HL-60 (cell line): ENCODE data around the gene CRTC1.

Experiments used
- DNase-seq, 2 experiments: peaks; one replicate each; pipeline ENCODE4 v3.0.0-alpha.2; 2010 to 2020; ENCODE audit warnings: low read depth in 1 of 2, low spot score in 1 of 2
- H3K27ac ChIP-seq: fragments of 250-450 bp; sonication (Bioruptor Pico); replicated peaks from 2 replicates; pipeline ENCODE4 v1.5.1; 2020; ENCODE audit warnings: mild to moderate bottlenecking, moderate library complexity
- H3K27me3 ChIP-seq: fragments of 250-450 bp; sonication (Bioruptor Pico); 2 replicates; pipeline ENCODE4 v1.5.1; 2021; ENCODE audit warnings: mild to moderate bottlenecking, moderate library complexity; ENCODE audit not compliant: insufficient read depth, poor library complexity, severe bottlenecking
- H3K4me3 ChIP-seq: replicated peaks from 2 replicates; pipeline ENCODE4 v1.5.1; 2011; ENCODE audit warnings: mild to moderate bottlenecking, control low read depth, low read length; ENCODE audit not compliant: insufficient read depth
- GABPA ChIP-seq: IDR thresholded peaks from 2 replicates; pipeline ENCODE4 v1.6.1; 2012; ENCODE audit warnings: low read depth
- POLR2AphosphoS5 ChIP-seq: IDR thresholded peaks from 2 replicates; pipeline ENCODE4 v1.6.1; 2012; ENCODE audit warnings: low read depth
- REST ChIP-seq: IDR thresholded peaks from 2 replicates; pipeline ENCODE4 v1.6.1; 2012; ENCODE audit warnings: low read depth; ENCODE audit not compliant: insufficient replicate concordance
- SPI1 ChIP-seq: IDR thresholded peaks from 2 replicates; pipeline ENCODE4 v1.6.1; 2012; ENCODE audit warnings: low read depth, mild to moderate bottlenecking, borderline replicate concordance
- TF ChIP-seq, protein P1 (sequence below): IDR thresholded peaks from one replicate; pipeline ENCODE4 v1.5.1; 2011; ENCODE audit warnings: low read length, control low read depth, inconsistent platforms; ENCODE audit not compliant: insufficient read depth

CRTC1 gene

DNA sequence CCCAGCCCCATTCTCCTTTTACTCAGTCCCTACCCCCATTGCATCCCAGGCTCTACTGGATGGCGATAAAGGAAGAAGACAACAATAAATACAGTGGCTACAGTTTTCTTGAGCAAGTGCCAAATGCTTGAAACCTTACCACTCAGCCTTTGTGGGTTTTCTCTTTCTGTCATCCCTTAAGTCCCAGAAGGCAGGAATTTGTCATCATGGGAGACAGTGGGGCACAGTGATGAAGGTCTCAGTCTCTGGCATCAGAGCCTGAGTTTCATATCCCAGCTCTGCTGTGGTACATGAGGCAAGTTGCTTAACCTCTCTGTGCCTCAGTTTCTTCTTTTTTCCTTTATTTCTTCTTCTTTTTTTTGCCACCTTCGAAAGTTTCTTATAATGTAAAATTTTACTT lies 112.8 kb downstream of the CRTC1 start:
- H3K27me3 ChIP-seq = peaks cover 45% of the 10 kb centered on the region
- no peak overlapping the region for H3K4me3 ChIP-seq
- no peak for DNase-seq
- H3K27ac ChIP-seq = no peak overlapping the region
- no peak for TF ChIP-seq POLR2AphosphoS5
- no peak for TF ChIP-seq REST
- TF ChIP-seq, protein P1, sequence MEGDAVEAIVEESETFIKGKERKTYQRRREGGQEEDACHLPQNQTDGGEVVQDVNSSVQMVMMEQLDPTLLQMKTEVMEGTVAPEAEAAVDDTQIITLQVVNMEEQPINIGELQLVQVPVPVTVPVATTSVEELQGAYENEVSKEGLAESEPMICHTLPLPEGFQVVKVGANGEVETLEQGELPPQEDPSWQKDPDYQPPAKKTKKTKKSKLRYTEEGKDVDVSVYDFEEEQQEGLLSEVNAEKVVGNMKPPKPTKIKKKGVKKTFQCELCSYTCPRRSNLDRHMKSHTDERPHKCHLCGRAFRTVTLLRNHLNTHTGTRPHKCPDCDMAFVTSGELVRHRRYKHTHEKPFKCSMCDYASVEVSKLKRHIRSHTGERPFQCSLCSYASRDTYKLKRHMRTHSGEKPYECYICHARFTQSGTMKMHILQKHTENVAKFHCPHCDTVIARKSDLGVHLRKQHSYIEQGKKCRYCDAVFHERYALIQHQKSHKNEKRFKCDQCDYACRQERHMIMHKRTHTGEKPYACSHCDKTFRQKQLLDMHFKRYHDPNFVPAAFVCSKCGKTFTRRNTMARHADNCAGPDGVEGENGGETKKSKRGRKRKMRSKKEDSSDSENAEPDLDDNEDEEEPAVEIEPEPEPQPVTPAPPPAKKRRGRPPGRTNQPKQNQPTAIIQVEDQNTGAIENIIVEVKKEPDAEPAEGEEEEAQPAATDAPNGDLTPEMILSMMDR = no peak
- TF ChIP-seq SPI1 = no peak
- TF ChIP-seq GABPA = no peak

- Histone ChIP-seq H3K4me3 (no peak overlapping the region), H3K27me3 (peaks cover 32% of the 10 kb centered on the region), H3K27ac (no peak overlapping the region)
- no peak for DNase-seq
- TF ChIP-seq, protein P1 = no peak
- TF ChIP-seq POLR2AphosphoS5 = no peak
- TF ChIP-seq GABPA = no peak
- TF ChIP-seq SPI1 = no peak
Measured at GRCh38 chr19:18798384-18799352, 115.2 kb downstream of the CRTC1 start.

GRCh38 chr19:18799389-18799970 lies 116.0 kb downstream of the CRTC1 start:
- no peak overlapping the region for H3K4me3 ChIP-seq
- H3K27ac ChIP-seq = no peak overlapping the region
- H3K27me3 ChIP-seq = peaks cover 30% of the 10 kb centered on the region
- TF ChIP-seq SPI1 (no peak), POLR2AphosphoS5 (no peak), GABPA (no peak), REST (no peak)
- TF ChIP-seq, protein P1 = no peak
- DNase-seq = no peak
